HG03280 (cell line): Measurements from ENCODE around the gene C10orf90.

Experiments
- ATAC-seq: cut with Tn5 transposase; IDR thresholded peaks from one replicate; pipeline ENCODE4 v1.9.1; 2021; ENCODE audit warnings: mild to moderate bottlenecking, moderate library complexity; ENCODE audit not compliant: unreplicated experiment

Gene C10orf90

GRCh38 chr10:126468876-126469643 is 201.4 kb downstream of the C10orf90 start:
- ATAC-seq, result no peak

DNA sequence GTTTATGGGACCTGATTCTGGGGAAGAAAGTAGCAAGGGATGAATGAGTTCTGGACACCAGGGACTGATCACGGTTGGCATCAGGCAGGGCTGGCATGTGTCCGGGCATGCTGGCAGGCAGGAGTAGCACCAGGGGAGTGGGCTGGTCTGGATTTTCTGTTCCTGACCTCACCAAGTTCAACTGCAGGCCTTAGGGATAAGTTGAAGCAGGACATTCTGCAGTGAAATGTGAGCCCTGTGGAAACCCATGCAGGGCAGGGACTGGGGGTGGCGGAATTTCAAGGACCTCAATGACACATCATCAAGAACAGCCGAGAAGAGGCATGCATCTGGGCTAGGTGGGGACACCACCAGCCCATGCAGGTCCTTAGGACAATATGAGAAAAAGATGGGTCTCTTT is 202.0 kb downstream of the C10orf90 start:
- no peak for ATAC-seq

DNA sequence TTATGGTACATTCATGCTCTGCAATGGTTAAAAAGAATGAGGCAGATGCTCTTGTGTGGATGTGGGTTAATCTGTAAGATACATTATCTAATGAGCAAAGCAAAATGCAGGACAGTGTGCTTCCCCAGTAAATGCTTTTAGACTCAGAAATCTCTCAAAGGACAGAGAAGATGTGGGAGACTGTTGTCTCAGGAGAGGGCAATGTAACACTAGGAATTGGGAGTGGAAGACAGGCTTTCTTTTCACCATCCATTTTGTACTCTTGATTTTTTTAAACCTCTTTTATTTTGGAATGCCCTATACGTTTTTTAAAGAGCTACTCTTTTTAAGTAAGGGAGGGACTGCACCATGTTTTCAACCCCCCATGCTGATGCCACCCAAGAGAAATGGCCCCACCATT is 204.7 kb downstream of the C10orf90 start:
- no peak for ATAC-seq

DNA sequence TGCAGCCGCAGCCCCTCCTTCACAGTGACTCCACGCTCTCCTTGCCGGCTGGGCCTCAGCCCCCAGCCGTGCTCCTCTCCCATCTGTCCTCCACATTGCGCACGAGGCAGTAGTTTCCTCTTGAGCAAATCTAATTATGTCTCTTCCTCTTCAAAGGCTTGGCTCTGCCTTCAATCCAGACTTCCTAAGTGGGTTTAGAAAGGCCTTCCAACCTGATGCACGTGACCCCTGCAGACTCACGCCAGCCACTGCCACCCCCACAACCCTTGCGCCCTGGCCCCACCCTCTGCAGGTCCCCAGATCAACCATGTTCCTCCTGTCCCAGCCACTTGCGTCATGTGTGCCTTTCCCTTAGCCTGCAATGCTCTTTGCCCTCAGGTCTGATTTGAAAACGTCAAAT is 207.2 kb downstream of the C10orf90 start:
- ATAC-seq, result no peak

DNA sequence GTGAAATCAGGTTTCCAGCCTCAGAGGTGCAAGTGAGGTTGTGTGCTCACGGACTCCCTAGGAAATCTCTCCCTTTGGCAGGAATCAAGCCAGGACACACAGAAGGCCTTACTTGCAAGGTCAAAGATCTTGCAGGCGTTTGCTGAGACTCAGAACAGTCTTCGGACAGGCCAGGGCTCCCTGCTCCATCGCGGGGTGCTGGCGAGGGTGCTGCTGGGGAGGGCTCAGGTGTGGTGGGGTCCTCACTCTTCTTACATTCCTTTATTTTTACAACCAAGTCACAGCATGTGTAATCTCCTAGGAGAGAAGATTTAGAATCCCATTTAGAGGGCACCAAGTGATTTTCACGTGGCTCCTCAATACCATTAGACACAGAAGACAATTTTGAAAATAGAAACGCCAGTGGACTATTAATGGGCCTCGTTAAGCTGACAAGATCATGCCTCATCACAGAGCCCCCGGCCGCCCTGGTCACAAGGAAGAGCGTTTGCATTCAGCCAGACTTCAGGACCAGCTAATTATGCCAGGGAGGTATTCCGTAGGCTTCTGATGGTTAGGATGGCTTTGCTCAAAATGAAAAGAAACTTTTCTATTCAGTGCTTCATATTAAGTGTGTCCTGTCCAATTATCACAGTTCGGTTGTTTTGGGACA is 209.1 kb downstream of the C10orf90 start:
- ATAC-seq, result no peak

DNA sequence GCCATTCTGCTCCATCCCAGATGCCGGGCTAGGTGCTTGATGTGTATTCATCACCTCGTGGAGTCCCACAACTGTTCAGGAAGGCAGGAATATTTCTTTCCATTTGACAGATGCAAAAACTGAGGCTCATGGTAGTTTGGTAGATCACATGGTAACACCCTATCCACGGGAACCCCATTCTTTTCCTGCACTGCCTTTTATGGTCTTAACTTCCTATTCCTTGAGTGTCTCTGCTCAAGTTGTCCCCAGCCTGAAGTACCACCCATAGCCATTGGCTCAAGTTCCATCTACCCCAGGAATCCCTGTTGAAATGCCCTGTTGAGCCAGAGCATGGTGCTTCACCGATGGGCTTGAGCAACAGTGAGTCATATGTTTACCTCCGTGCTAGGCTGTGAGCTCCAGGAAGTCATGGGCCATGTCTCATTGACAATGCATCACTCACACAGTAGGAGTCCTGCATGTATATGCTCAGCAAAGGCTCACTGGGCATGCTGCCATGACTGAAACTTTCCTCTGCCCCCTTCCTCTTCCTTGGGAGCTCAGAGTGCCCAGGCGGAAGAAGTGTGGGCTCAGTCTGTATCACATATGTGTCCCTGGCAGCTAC is 210.5 kb downstream of the C10orf90 start:
- no peak for ATAC-seq

DNA sequence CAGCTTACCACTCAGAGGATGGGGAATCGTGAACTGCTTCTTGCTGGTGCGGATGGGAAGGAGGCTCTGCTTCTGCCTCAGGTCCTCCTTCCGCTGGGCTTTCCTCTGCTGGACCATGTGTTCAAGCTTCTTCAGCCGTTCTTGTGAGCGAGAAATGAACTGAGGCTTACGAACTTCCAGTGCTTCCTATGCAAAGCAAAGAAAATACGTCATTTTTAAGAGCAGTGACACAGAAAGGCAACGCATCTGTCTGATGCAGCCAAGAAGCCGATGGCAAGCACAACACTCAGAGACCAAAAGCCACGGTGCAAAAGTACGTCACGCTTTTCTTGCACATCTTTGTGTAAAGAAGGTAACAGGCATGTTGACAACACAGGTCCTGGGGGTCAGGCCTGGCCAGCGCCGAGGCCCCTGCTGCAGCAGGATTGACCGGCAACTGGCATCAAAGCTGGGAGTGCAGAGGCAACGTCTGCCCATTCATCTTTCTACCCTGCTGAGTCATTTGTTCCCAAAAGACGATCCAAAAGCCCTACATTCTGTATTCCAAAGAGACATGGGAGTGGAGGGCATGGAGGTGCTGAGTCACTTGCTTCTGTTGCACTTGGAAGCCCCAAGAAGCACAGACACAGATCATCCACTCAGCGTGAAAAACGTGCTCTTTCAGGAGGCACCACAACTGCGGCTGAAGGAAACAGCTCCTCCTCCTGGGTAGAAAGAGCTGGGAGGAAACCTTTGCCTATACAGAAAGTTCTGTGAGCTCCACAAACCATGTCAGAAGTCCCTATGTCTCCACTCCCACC is 211.3 kb downstream of the C10orf90 start:
- ATAC-seq, result no peak

DNA sequence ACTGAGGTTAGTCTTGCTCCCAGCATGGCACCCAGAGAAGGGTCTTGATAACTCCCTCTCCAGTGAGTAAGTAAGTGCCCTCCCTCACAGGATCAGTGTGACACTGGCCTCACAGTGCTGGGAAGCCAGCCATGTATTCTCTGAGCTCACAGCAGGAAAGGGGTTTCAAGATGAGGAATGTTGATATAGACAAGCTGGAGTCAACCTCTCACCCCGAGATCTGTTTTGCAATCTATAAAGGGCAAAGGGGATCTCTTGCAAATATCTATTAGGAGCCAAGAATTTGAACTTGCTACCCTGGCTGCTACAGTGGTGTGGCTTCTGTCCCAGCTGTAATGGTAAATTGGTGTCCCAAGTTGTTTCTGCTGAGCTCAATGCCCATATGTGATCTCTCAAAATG is 212.0 kb downstream of the C10orf90 start:
- ATAC-seq, result no peak

GRCh38 chr10:126456632-126457031 is 213.9 kb downstream of the C10orf90 start:
- ATAC-seq, result no peak

DNA sequence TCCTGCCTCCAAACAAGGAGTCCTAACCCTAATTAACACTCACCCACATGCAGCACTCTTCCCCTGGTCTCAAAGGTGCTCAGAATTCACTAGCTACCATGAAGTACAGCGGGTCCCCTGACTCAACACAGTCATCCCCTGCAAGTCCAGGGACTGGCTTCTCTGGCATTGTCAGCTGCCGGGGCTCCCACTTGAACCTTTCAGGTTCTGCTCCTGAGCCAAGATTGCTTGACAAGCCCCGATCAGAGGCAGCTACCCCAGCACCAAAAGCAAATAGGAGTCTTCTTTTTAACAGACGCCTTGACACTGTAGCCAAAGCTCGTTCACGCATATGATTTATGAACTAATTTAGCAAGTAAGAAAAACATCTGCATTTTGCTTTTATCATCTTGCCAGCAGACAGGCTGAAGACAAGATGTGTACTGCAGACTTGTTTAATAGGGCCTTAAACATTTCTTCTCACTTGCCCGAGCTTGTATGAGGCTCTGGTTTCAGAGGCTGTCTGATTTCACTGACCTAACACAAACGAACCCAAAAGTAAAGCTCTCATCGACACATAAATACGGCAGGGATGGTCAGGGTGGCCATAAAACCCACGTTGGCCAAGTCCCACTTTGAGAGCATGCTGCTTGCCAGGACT is 214.6 kb downstream of the C10orf90 start:
- ATAC-seq, result no peak

- ATAC-seq, result no peak
These were observed 215.3 kb downstream of the C10orf90 start for GRCh38 chr10:126455036-126455765.

DNA sequence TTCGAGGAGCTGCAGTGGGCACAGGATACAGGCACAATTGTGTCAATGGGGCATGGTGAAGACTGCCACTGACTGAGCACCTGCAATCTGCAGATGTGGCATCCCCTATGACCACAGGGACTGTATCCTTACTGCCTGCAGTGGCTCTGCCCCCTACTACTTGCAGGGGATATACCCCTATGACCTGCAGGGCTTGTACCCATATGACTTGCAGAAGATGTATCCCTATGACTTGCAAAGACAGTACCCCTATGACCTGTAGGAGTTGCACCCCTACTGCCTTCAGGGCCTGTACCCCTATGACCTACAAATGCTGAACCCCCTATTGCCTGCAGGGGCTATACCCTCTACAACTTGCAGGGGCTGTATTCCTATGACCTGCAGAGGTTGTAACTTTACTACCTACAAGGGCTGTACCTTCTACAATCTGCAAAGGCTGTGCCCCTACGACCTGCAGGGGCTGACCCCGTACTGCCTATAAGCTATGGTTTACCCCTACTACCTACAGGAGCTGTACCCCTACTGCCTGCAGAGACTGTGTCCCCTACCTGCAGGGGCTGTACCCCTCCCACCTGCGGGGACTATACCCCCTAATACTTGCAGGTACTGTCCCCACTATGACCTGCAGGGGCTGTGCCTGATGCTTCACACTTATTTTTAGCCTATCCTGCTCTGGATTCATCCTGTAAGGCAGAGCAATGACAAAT is 216.3 kb downstream of the C10orf90 start:
- ATAC-seq, result no peak

DNA sequence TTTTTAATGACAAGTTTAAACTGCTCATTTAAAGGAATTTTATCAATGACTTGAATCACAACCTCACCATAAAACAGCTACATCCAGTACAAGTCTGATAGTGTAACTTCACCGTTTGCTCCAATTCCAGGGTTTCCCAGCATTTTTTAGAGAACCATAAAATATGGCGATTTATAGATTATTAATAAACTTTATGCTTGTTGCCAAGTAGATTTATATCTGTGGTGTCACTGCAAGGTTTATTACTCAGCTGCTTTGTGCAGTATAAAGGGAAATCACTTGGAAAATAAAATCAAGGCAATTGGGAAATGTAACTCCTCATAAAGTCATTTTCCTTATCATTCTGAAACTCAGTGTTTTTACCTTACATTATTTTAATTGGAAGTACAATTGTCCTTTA is 218.2 kb downstream of the C10orf90 start:
- ATAC-seq, result no peak

DNA sequence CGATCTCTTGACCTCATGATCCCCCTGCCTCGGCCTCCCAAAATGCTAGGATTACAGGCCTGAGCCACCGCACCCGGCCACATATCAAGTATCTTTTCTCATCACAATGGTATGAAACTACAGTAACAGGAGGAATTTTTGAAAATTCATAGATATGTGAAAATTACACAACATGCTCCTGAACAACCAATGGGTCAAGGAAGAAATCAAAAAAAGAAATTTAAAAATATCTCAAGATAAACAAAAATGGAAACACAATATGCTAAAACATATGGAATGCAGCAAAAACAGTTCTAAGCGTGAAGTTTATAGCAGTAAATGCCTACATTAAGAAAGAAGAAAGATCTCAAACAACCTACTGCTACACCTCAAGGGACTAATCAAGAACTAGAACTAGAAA is 222.4 kb downstream of the C10orf90 start:
- no peak for ATAC-seq

DNA sequence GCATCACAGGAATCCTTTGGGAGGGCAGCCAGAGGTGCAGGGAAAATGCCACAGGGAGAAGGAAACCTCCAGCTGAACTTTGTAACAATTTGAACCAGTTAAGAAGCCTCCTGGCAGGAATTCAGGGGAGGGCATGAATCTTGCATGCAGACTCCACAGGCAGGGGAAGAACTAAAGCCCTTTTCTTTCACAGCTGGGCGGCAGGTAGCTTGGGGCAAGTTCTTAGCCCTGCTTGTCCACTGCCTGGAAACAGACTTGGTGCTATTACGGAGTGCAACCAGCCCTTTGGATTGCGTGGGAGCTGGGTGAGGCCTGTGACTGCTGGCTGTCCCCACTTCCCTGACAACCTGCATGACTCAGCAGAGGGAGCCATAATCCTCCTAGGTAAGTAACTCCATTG is 230.6 kb downstream of the C10orf90 start:
- no peak for ATAC-seq

GRCh38 chr10:126438407-126438783 is 232.1 kb downstream of the C10orf90 start:
- no peak for ATAC-seq

DNA sequence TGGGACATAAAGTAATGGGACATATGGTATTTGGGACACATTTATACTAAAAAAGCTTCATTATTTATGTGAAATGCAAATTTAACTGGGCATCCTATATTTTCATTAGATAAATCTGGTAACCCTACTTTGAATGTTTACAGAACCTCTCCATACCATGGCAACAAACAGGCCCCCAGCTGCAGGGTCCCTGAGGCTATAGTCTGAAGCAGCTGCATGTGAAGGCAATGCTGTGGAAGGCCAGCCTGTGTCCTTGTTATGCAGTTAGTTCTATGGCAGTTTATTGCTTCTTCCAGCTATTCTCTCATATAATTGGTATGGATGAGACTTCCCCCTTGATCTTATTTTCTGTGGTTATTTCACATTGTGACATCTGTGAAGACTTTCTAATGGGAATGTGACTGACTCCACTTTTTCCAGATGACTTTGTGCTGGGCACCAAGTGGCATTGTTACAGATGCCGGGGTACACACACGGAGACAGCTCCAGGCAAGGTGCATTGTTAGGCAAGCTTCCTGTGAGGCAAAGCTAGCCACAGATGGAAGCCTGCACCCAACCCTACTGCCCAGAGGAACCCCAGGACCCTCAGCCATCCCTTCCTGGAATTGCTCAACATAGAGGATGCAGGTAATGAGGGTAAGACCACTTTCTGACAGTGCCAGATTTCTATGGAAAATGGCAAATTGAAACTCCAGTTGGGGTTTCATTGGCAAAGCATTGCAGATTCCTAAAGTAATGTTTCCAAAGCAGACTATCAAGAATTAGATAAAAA is 232.7 kb downstream of the C10orf90 start:
- no peak for ATAC-seq

- ATAC-seq, result no peak
These were observed 236.3 kb downstream of the C10orf90 start for GRCh38 chr10:126434235-126434634.

DNA sequence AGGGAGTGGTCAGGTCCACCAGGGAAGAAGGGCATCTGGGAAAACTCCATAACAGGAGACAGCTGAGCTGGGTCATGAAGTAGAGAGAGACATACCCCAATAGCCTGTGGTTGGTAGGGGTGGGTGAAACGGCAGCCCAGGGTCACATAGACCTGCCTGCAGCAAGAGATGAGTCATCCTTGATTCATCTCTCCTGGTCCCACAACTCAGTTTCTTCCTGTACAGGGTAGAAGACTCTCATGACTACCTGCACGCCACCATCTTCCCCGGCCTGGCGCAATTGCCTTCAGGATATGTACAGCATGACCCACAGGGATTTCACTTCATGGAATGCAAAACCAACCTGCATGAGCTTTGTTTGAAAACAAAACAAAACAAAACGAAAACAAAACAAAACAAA is 237.1 kb downstream of the C10orf90 start:
- no peak for ATAC-seq
